C4-2B (cell line): ENCODE data around the gene MMRN1.
"Not testable (repeated sequence)": the region's sequence is repeated elsewhere in the genome, so short reads cannot be mapped to it uniquely, and the experiment has no call there.

Experiments
- ZFX ChIP-seq: fragments of 450-650 bp; IDR thresholded peaks from 2 replicates; pipeline ENCODE4 v1.6.1; 2017
- TF ChIP-seq, protein P1 (sequence below): fragments of 450-650 bp; conservative IDR thresholded peaks from 2 replicates; pipeline ENCODE4 v1.5.1; 2017; ENCODE audit warnings: mild to moderate bottlenecking

DNA sequence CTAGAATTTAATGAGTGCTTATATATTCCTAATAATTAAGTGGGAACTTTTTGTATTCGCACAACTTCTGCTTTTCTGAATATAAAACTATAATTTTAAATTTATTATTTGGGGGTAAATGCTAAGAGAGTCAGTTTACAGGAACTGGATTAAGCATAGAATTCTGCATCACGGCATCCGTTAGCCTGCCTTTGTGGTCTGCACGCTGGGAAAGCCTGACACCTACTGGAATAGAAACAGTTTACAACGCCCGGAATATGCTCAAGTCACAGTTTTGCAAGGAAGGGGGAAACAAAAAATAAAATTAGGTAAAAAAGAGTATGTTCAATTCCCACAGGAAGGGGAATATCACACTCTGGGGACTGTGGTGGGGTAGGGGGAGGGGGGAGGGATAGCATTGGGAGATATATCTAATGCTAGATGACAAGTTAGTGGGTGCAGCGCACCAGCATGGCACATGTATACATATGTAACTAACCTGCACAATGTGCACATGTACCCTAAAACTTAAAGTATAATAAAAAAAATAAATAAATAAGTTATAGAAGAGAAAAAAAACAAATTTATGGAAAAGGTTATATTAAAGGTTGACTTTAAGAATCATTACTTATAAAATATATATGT is 7.3 kb downstream of the MMRN1 start:
- TF ChIP-seq, protein P1, sequence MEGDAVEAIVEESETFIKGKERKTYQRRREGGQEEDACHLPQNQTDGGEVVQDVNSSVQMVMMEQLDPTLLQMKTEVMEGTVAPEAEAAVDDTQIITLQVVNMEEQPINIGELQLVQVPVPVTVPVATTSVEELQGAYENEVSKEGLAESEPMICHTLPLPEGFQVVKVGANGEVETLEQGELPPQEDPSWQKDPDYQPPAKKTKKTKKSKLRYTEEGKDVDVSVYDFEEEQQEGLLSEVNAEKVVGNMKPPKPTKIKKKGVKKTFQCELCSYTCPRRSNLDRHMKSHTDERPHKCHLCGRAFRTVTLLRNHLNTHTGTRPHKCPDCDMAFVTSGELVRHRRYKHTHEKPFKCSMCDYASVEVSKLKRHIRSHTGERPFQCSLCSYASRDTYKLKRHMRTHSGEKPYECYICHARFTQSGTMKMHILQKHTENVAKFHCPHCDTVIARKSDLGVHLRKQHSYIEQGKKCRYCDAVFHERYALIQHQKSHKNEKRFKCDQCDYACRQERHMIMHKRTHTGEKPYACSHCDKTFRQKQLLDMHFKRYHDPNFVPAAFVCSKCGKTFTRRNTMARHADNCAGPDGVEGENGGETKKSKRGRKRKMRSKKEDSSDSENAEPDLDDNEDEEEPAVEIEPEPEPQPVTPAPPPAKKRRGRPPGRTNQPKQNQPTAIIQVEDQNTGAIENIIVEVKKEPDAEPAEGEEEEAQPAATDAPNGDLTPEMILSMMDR, result peak; percentile 82
- not testable (repeated sequence) for TF ChIP-seq ZFX
